Neural progenitor cell (in vitro differentiated cells): Measurements from ENCODE around the gene TMEFF2.

Source experiments
- EZH2 ChIP-seq: fragments of 200-600 bp; sonication (generic); IDR thresholded peaks from 2 replicates; pipeline ENCODE4 v1.6.1; 2017; ENCODE audit warnings: antibody characterized with exemption, mild to moderate bottlenecking, moderate library complexity
- TF ChIP-seq, protein P1 (sequence below): fragments of 200-600 bp; sonication (generic); IDR thresholded peaks from 2 replicates; pipeline ENCODE4 v1.5.1; 2017; ENCODE audit warnings: antibody characterized with exemption, mild to moderate bottlenecking

DNA sequence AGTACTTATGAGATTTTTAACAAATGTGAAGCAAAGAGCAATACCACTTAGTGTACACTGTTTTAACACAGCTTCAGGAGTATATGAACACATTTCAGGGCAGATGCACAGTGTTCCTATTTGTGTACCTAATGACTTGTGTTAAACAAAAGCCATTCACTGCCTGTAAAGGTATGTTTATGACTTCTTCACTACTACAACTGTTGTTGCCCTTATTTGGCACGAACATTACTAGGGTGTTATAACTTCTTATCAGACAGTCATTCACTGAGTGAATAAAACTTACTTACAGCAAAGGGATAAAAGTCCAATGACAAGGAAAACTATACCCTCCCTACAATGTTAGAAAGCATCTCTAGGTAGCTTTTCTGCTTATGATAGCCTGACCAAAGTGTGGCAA, 262.4 kb downstream of the TMEFF2 start:
- TF ChIP-seq, protein P1, sequence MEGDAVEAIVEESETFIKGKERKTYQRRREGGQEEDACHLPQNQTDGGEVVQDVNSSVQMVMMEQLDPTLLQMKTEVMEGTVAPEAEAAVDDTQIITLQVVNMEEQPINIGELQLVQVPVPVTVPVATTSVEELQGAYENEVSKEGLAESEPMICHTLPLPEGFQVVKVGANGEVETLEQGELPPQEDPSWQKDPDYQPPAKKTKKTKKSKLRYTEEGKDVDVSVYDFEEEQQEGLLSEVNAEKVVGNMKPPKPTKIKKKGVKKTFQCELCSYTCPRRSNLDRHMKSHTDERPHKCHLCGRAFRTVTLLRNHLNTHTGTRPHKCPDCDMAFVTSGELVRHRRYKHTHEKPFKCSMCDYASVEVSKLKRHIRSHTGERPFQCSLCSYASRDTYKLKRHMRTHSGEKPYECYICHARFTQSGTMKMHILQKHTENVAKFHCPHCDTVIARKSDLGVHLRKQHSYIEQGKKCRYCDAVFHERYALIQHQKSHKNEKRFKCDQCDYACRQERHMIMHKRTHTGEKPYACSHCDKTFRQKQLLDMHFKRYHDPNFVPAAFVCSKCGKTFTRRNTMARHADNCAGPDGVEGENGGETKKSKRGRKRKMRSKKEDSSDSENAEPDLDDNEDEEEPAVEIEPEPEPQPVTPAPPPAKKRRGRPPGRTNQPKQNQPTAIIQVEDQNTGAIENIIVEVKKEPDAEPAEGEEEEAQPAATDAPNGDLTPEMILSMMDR, result no peak
- TF ChIP-seq EZH2, result no peak
